T-helper 1 cell (primary cell): ENCODE data around the gene TFF3.

Experiments
- DNase-seq, 5 donors: peaks; one replicate each; pipeline ENCODE4 v3.0.0-alpha.2; 2012 to 2020

Gene TFF3

GRCh38 chr21:42264245-42265195 lies 50.7 kb downstream of the TFF3 start:
- DNase-seq = no peak

GRCh38 chr21:42263591-42264131 lies 51.5 kb downstream of the TFF3 start:
- no peak for DNase-seq

GRCh38 chr21:42262831-42263231 lies 52.4 kb downstream of the TFF3 start:
- DNase-seq = no peak

- DNase-seq = no peak
Observed at GRCh38 chr21:42261829-42262200, 53.4 kb downstream of the TFF3 start.
